BLaER1 (cell line): ENCODE results near the gene FRMPD4.
"Not testable (repeated sequence)": the region's sequence is repeated elsewhere in the genome, so short reads cannot be mapped to it uniquely, and the experiment has no call there.

Experiments used
- H3K27ac ChIP-seq: shearing (Covaris generic); formaldehyde crosslinking; 2 replicates; pipeline ENCODE4 v1.8.1; 2022
- H3K27me3 ChIP-seq: shearing (Covaris generic); formaldehyde crosslinking; 2 replicates; pipeline ENCODE4 v1.8.1; 2022
- H3K36me3 ChIP-seq: shearing (Covaris generic); formaldehyde crosslinking; 2 replicates; pipeline ENCODE4 v1.8.1; 2022
- H3K4me1 ChIP-seq: shearing (Covaris generic); formaldehyde crosslinking; 2 replicates; pipeline ENCODE4 v1.8.1; 2022
- H3K4me2 ChIP-seq: shearing (Covaris generic); formaldehyde crosslinking; 2 replicates; pipeline ENCODE4 v1.8.1; 2022
- H3K4me3 ChIP-seq: shearing (Covaris generic); formaldehyde crosslinking; 2 replicates; pipeline ENCODE4 v1.8.1; 2022
- H3K9ac ChIP-seq: shearing (Covaris generic); formaldehyde crosslinking; 2 replicates; pipeline ENCODE4 v1.8.1; 2022
- H3K9me3 ChIP-seq: shearing (Covaris generic); formaldehyde crosslinking; 2 replicates; pipeline ENCODE4 v1.8.1; 2022
- H4K20me1 ChIP-seq: shearing (Covaris generic); formaldehyde crosslinking; 2 replicates; pipeline ENCODE4 v1.8.1; 2022
- Cebpa-rat ChIP-seq: shearing (Covaris generic); IDR thresholded peaks from 2 replicates; pipeline ENCODE4 v1.8.1; 2022

FRMPD4 gene

DNA sequence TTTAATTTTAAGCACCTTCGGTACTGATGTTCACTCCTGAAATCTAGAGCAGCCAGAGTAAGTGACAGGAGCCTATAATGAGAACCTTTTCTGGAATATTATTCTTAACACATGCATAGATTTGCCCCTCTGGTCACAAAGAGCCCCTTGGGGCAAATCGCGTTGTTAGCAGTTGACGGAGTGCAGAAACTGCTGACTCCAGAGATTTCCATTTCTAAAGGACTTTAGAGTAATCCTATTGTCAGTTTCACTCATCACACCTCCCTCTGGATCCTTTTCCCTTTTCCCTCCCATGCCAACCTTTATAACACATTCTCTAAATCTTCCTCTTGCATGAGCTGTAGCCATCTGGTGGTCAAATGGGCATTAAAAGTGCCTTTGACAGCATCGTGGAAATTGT, 388.0 kb downstream of the FRMPD4 start:
- no peak for TF ChIP-seq Cebpa-rat
- no peaks in the 10 kb centered on the region for H4K20me1 ChIP-seq
- H3K4me2 ChIP-seq, result no peak overlapping the region

DNA sequence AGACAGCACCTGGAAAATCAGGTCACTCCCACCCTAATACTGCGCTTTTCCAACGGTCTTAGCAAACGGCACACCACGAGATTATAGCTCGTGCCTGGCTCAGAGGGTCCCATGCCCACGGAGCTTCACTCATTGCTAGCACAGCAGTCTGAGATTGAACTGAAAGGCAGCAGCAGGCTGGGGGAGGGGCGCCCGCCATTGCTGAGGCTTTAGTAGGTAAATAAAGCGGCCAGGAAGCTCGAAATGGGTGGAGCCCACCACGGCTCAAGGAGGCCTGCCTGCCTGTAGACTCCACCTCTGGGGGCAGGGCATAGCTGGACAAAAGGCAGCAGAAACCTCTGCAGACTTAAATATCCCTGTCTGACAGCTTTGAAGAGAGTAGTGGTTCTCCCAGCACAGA, 399.8 kb downstream of the FRMPD4 start:
- not testable (repeated sequence) for H3K36me3 ChIP-seq

More for the DNA sequence above, 388.0 kb downstream of the FRMPD4 start:
- H3K4me3 ChIP-seq, result no peak overlapping the region
- peaks cover 79% of the 10 kb centered on the region for H3K27me3 ChIP-seq
- H3K9me3 ChIP-seq, result no peaks in the 10 kb centered on the region
- H3K27ac ChIP-seq, result no peak overlapping the region
- H3K4me1 ChIP-seq, result no peaks in the 10 kb centered on the region
- no peak overlapping the region for H3K9ac ChIP-seq
- H3K36me3 ChIP-seq, result no peaks in the 10 kb centered on the region

DNA sequence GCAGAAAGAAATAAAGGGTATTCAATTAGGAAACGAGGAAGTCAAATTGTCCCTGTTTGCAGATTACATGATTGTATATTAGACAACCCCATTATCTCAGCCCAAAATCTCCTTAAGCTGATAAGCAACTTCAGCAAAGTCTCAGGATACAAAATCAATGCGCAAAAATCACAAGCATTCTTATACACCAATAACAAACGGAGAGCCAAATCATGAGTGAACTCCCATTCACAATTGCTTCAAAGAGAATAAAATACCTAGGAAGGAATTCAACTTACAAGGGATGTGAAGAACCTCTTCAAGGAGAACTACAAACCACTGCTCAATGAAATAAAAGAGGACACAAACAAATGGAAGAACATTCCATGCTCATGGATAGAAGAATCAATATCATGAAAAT, 404.0 kb downstream of the FRMPD4 start:
- not testable (repeated sequence) for H4K20me1 ChIP-seq, H3K4me3 ChIP-seq, H3K9ac ChIP-seq, H3K27ac ChIP-seq, H3K36me3 ChIP-seq, H3K4me2 ChIP-seq, H3K9me3 ChIP-seq
- peaks cover 18% of the 10 kb centered on the region for H3K27me3 ChIP-seq
- peaks cover 13% of the 10 kb centered on the region; the same call in 1 of the 2 replicates for H3K4me1 ChIP-seq

More for the DNA sequence above, 399.8 kb downstream of the FRMPD4 start:
- not testable (repeated sequence) for H3K4me1 ChIP-seq, H4K20me1 ChIP-seq, H3K4me3 ChIP-seq, H3K9ac ChIP-seq, H3K27ac ChIP-seq, H3K9me3 ChIP-seq, H3K4me2 ChIP-seq
- peaks cover 49% of the 10 kb centered on the region for H3K27me3 ChIP-seq

DNA sequence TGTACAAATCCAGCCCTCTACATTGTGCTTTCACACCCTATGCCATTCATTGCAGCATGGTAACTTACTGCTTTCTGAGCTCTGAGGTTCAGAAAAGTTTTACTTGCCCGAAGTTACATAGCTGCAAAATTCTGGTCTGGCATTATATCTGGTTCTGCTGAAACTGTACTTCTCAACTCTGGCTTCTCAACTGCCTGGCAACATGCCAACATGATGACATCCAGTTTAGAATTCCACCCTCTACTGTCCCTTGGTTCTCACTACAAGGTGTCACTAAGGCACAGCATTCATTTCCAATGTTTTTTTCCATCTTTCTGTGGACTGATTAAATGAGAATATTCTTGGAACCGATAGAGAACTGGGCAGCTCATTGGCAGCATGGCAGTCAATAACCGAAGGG, 410.1 kb downstream of the FRMPD4 start:
- H3K9ac ChIP-seq, result no peak overlapping the region
- H3K27me3 ChIP-seq, result peaks cover 16% of the 10 kb centered on the region; the same call in 1 of the 2 replicates
- no peak overlapping the region for H3K4me2 ChIP-seq
- no peak for TF ChIP-seq Cebpa-rat
- H4K20me1 ChIP-seq, result no peaks in the 10 kb centered on the region
- no peaks in the 10 kb centered on the region for H3K36me3 ChIP-seq
- no peaks in the 10 kb centered on the region for H3K9me3 ChIP-seq
- H3K4me3 ChIP-seq, result no peak overlapping the region
- no peak overlapping the region for H3K27ac ChIP-seq
- H3K4me1 ChIP-seq, result peaks cover 13% of the 10 kb centered on the region; the same call in 1 of the 2 replicates

DNA sequence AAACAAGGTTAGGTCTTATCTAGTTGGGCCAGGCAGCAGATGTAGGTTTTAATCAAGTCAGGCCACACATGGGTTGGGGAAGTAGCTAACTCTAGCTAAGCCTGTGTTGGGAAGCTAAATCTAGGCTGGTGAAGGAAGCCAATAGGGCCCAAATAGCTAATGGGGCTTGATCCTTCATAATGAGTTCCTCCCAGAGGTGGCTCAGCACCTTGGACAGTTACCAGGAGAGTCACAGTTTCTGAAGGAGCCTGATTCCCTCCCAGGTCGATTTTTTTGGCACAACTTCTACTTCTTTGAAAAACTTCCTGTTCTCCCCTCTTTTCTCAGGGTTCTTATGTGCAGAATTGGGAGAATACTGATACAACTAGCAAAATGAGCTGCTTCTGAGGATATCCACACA, 410.5 kb downstream of the FRMPD4 start:
- no peak overlapping the region for H3K4me3 ChIP-seq
- no peak overlapping the region for H3K9ac ChIP-seq
- H4K20me1 ChIP-seq, result no peaks in the 10 kb centered on the region
- no peak for TF ChIP-seq Cebpa-rat
- no peaks in the 10 kb centered on the region for H3K36me3 ChIP-seq
- H3K27me3 ChIP-seq, result peaks cover 16% of the 10 kb centered on the region; the same call in 1 of the 2 replicates
- peaks cover 13% of the 10 kb centered on the region; the same call in 1 of the 2 replicates for H3K4me1 ChIP-seq
- H3K27ac ChIP-seq, result no peak overlapping the region
- no peak overlapping the region for H3K4me2 ChIP-seq
- no peaks in the 10 kb centered on the region for H3K9me3 ChIP-seq

DNA sequence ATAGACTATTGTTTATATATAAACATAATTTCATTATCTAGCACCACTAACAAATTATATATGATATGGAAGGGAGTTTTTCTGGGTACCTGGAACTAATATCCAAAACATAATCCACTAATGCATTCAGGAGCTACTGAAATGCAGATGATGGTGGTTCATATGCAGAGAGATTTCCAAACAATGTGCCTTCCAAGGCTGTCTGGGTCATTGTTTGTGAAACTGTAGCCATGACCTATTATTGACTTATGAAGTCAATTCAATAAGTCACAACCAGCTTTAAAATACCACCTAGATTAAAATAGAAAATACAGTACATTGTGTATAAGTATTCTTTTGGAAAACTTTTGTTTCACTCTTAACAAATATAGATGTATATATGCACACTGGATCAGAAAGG, 415.9 kb downstream of the FRMPD4 start:
- Histone ChIP-seq H3K9ac (no peak overlapping the region), H3K27me3 (peaks cover 62% of the 10 kb centered on the region), H3K36me3 (no peaks in the 10 kb centered on the region), H3K4me1 (no peaks in the 10 kb centered on the region), H4K20me1 (no peaks in the 10 kb centered on the region; the same call in 1 of the 2 replicates), H3K4me3 (no peak overlapping the region), H3K9me3 (no peaks in the 10 kb centered on the region), H3K27ac (no peak overlapping the region), H3K4me2 (no peak overlapping the region)
- TF ChIP-seq Cebpa-rat, result no peak

DNA sequence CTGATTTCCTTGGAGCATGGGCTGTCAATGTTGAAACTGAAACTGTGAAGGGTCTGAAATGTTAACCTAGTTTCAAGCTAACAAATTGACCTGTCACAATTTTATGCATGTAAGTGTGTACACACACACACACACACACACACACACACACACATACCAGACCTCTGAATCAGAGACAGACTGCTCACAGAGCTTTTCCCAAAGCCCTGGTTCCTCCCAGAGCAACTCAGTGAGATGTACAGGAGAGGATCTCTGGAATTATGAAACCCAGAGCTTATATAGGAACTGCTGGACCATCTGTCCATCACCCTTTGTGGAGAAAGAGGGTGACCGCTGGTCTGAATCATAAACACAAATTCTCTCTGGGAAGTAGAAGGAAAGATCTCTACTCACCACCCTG, 424.8 kb downstream of the FRMPD4 start:
- peaks cover 69% of the 10 kb centered on the region for H3K27me3 ChIP-seq

DNA sequence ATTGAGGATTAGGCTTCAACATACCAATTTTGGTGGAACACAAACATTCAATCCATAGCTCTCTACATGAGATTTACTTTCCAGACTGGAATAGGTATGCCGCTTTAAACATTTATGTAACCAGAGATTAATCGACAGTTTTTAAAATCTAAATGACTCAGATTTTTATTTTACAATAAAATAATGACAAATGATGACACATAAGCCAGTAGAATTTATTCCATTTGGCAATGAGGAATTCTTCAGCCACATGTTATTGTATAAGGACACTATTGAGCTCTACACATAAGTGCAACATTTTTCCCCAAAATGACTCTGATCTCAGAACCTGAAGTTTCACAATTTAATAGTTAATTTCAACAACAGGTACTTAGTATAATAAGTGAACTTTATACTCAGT, 425.9 kb downstream of the FRMPD4 start:
- no peak for TF ChIP-seq Cebpa-rat
- no peaks in the 10 kb centered on the region for H3K4me1 ChIP-seq
- H3K9ac ChIP-seq, result no peak overlapping the region
- no peak overlapping the region for H3K27ac ChIP-seq
- no peak overlapping the region for H3K4me3 ChIP-seq
- no peaks in the 10 kb centered on the region; the same call in 1 of the 2 replicates for H4K20me1 ChIP-seq
- no peak overlapping the region for H3K4me2 ChIP-seq
- peaks cover 62% of the 10 kb centered on the region for H3K27me3 ChIP-seq
- no peaks in the 10 kb centered on the region for H3K9me3 ChIP-seq
- H3K36me3 ChIP-seq, result no peaks in the 10 kb centered on the region

More for the DNA sequence above, 424.8 kb downstream of the FRMPD4 start:
- no peak for TF ChIP-seq Cebpa-rat
- Histone ChIP-seq H3K9ac (no peak overlapping the region), H3K4me1 (no peaks in the 10 kb centered on the region), H3K9me3 (no peaks in the 10 kb centered on the region), H4K20me1 (no peaks in the 10 kb centered on the region; the same call in 1 of the 2 replicates), H3K36me3 (no peaks in the 10 kb centered on the region), H3K4me2 (no peak overlapping the region), H3K4me3 (no peak overlapping the region), H3K27ac (no peak overlapping the region)

DNA sequence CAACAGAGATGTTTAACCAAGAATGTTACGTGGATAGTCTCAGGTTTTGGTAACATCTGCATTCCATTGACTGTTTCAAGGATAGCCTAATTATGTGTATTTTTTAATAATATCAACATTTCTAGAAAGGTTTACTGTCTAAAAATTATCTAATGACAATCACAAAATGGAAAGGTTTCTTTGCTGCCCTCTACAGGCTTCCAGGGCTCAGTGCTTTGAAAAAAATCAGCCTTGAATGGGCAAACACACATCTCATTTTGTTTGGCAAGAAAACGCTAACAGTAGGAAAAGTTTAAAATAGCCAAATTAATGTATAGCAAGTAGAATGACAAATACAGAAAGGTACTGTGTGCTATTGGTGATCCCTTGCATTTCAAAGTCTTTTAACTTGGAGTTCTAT, 429.6 kb downstream of the FRMPD4 start:
- Histone ChIP-seq H3K4me3 (no peak overlapping the region), H3K9ac (no peak overlapping the region), H3K9me3 (no peaks in the 10 kb centered on the region), H4K20me1 (no peaks in the 10 kb centered on the region; the same call in 1 of the 2 replicates), H3K27me3 (peaks cover 77% of the 10 kb centered on the region), H3K4me1 (no peaks in the 10 kb centered on the region), H3K36me3 (no peaks in the 10 kb centered on the region), H3K27ac (no peak overlapping the region), H3K4me2 (no peak overlapping the region)
- no peak for TF ChIP-seq Cebpa-rat

DNA sequence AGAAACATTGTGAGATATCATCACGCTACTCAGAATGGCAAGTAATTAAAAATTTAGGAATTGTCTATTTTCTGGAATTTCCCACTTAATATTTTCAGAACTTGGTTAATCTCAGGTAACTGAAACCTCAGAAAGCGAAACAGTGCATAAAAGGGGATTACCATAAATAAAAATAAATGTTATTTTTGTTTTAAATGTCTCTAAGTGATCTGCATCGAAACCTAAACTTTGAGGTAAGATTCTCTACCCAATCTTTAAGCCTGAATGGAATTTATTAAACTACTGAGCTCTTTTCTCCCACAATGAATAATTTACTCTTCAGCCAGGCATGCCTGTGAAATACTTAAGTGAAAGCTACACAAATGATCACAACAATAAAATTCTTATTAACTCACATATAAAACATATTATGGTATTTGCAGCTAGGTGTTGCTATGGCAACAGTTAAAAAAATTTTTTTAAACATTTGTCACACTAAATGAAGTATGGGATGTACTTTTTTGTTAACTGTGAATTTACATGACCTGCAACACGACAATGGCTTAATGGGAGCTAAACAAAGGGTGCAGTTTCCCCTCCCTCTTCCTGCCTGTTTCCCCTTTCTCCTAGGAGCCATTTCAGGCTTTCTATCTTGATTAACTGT, 432.7 kb downstream of the FRMPD4 start:
- no peak for TF ChIP-seq Cebpa-rat

DNA sequence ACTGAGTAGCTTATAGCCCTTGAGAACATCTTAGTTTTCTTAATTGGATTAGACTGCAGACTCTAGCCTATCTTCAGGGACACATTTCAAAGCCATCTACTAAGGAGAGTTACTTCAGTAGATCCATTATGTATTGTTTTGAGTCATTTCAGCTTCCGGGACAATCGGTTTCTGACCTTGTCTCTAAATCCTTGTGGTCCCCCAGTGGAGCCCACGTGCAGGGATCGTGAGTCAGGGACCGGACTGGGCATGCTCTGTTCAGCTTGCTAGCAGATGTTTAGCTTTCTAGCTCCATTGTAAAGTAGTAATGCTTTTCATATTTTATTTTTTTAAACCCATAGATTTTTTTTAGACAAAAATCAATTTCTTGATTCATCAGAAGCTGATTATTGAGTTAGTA, 441.0 kb downstream of the FRMPD4 start:
- H4K20me1 ChIP-seq, result no peaks in the 10 kb centered on the region
- H3K9ac ChIP-seq, result no peak overlapping the region
- H3K27ac ChIP-seq, result no peak overlapping the region
- no peaks in the 10 kb centered on the region for H3K9me3 ChIP-seq
- TF ChIP-seq Cebpa-rat, result no peak
- H3K4me2 ChIP-seq, result no peak overlapping the region
- peaks cover 90% of the 10 kb centered on the region for H3K27me3 ChIP-seq
- no peaks in the 10 kb centered on the region for H3K4me1 ChIP-seq
- H3K36me3 ChIP-seq, result no peaks in the 10 kb centered on the region
- H3K4me3 ChIP-seq, result no peak overlapping the region

More for the DNA sequence above, 432.7 kb downstream of the FRMPD4 start:
- H3K9ac ChIP-seq, result no peak overlapping the region
- H3K4me2 ChIP-seq, result no peak overlapping the region
- H3K27ac ChIP-seq, result no peak overlapping the region
- H4K20me1 ChIP-seq, result no peaks in the 10 kb centered on the region; the same call in 1 of the 2 replicates
- no peak overlapping the region for H3K4me3 ChIP-seq
- no peaks in the 10 kb centered on the region for H3K9me3 ChIP-seq
- H3K36me3 ChIP-seq, result no peaks in the 10 kb centered on the region
- peaks cover 76% of the 10 kb centered on the region for H3K27me3 ChIP-seq
- H3K4me1 ChIP-seq, result no peaks in the 10 kb centered on the region
